Motor neuron (in vitro differentiated cells): ENCODE measurements around the gene P2RY8. TPM values are rescaled to one million over a fixed set of nuclear protein-coding genes. Genes with fewer than 3 reads are reported as not detected.

Experiments
- ATAC-seq, 8 experiments: fragments of 200-7000 bp; cut with Tn5 transposase; replicated peaks in 6 of 8; 2 replicates each; pipeline ENCODE4 v1.8.0; 2021; ENCODE audit warnings: mild to moderate bottlenecking in 8 of 8, moderate library complexity in 8 of 8
- H3K27ac ChIP-seq, 2 donors: fragments of 250-450 bp; sonication (Bioruptor Pico); 2 replicates each; pipeline ENCODE4 v1.9.0; 2021; ENCODE audit warnings: antibody characterized with exemption in 2 of 2, mild to moderate bottlenecking in 2 of 2, moderate library complexity in 1 of 2
- H3K4me1 ChIP-seq, 2 donors: fragments of 250-450 bp; sonication (Bioruptor Pico); replicated peaks in 1 of 2; 2 replicates each; pipeline ENCODE4 v1.6.1; 2021; ENCODE audit warnings: antibody characterized with exemption in 2 of 2, mild to moderate bottlenecking in 2 of 2, moderate library complexity in 1 of 2
- H3K4me3 ChIP-seq, 5 donors: fragments of 250-450 bp; sonication (Bioruptor Pico); 2 replicates each; pipeline ENCODE4 v1.9.0; 2021; ENCODE audit warnings: antibody characterized with exemption in 5 of 5, mild to moderate bottlenecking in 5 of 5, moderate library complexity in 4 of 5
- WGBS, 10 experiments: fragments of 450-650 bp; shearing (Covaris generic); methylation state at CpG; one replicate each; pipeline ENCODE4 v1.0.0; 2022; 5-methylcytosine and 5-hydroxymethylcytosine counted together
- in situ Hi-C, 9 experiments: fragments of 400-800 bp; cut with MboI; loops; one replicate each; pipeline ENCODE4 v1.15.0; 2021; ENCODE audit warnings: low sequenced_read_pairs in 9 of 9, low pct_unique_long_range_greater_than_20kb in 2 of 9; ENCODE audit not compliant: unreplicated experiment in 9 of 9
- total RNA-seq, 8 experiments: library from RNA; unstranded; fragments of 300-600 nt; gene quantifications; 2 replicates each; pipeline versions ENCODE4 v1.2.3 to v1.2.4, GENCODE V29; 2022

P2RY8 gene
- total RNA-seq, 8 experiments from 2014 or later: 0.13 to 2.1 (median 0.22) TPM; not detected in 2

DNA sequence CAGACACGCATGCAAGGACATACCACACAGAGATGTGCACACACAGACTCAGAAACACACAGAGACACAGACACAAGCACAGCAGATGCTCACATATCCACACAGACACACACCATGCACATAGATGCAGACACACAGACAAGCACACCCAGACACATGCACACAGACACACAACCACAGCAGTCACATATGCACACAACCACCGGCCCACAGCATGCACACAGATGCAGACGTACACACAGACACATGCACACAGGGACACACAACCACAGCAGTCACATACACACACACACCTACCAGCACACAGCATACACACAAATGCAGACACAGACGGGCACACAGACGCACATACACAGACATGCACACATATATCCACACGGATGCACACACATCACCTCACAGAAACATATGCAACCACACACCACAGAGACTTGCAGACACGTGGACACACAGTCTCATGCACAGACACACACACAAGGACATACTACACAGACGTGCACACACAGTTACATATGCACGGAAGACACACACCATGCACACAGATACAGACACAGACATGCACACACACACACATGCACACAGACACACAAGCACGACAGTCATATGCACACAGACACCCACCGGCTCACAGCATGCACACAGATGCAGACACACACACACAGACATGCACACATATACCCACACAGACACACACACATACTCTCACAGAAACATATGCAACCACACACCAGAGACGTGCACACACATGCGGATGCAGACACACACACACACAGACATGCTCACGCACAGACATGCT is 119.8 kb downstream of the P2RY8 start:
- Histone ChIP-seq H3K4me1 (no peaks in the 10 kb centered on the region), H3K4me3 (no peak overlapping the region), H3K27ac (no peak overlapping the region)
- ATAC-seq: no peak
- WGBS, 10 experiments: 20 to 84% (median 61%) methylated on average over 1 to 6 of the region's 14 CpGs; no CpG with 5 or more reads in 5 of the 10 experiments
- in situ Hi-C loops: no loop called here

DNA sequence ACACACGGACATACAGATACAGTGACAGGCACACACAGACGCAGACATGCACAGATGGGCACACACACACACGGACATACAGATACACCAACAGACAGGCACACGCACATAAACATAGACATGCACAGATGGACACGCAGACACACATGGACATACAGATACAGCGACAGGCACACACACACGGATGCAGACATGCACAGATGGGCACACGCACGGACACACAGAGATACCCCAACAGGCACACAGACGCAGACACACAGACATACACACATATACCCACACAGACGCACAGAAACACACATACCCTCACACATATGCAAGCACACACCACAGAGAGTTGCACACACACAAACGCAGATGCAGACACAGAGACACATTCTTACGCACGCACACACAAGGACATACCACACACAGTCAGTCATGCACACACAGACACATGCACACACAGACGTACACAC is 120.6 kb downstream of the P2RY8 start:
- 60 to 100% (median 70%) methylated on average over 1 to 8 of the region's 15 CpGs; no CpG with 5 or more reads in 3 of the 10 experiments for WGBS, 10 experiments
- in situ Hi-C loops: no loop called here
- no peaks in the 10 kb centered on the region for H3K4me1 ChIP-seq
- ATAC-seq: no peak
- H3K4me3 ChIP-seq: no peak overlapping the region
- no peak overlapping the region for H3K27ac ChIP-seq

Other genes starting within 250 kb of the P2RY8 start
- 1 to 10 TPM in 1 of 8 experiments, under 1 TPM in 6, not detected in 1; 0.27 to 1.3 (median 0.55) TPM for gene IL3RA, start 200.4 kb downstream of the P2RY8 start, total RNA-seq
- gene SLC25A6, start 145.1 kb downstream of the P2RY8 start, total RNA-seq: 100 to 1,000 TPM; 145 to 398 (median 286) TPM
- 10 to 100 TPM; 15.1 to 46.3 (median 23.4) TPM for gene ASMTL, start 84.3 kb downstream of the P2RY8 start, total RNA-seq
- gene AKAP17A, start 54.4 kb upstream of the P2RY8 start, total RNA-seq: 10 to 100 TPM; 23.9 to 39.5 (median 28.0) TPM
- under 1 TPM in 3 of 8 experiments, not detected in 5; 0.33 to 0.82 (median 0.43) TPM for gene ASMT, start 77.9 kb upstream of the P2RY8 start, total RNA-seq